A673 (cell line): ENCODE measurements around the gene GPR137. TPM values are rescaled to one million over a fixed set of nuclear protein-coding genes. Genes with fewer than 3 reads are reported as not detected.

Experiments
- BruUV-seq: library from RNA; stranded (reverse); fragments of 400-500 nt; replicated peaks from 2 replicates; lab custom pipeline; 2021; lab: Mats Ljungman, UMichigan
- CTCF ChIA-PET: fragments of 300-600 bp; sonication (Branson Sonifier 250); formaldehyde crosslinking; loops from one replicate; lab custom pipeline; 2022; ENCODE audit warnings: antibody characterized with exemption; lab: Charles Lee
- POLR2A ChIA-PET: fragments of 300-600 bp; sonication (Branson Sonifier 250); formaldehyde crosslinking; loops from one replicate; lab custom pipeline; 2022; ENCODE audit warnings: antibody characterized with exemption; ENCODE audit not compliant: low non-redundant PET; lab: Charles Lee
- DNase-seq: peaks from one replicate; pipeline ENCODE4 v3.0.0-alpha.2; 2015; ENCODE audit warnings: low spot score
- H3K27ac ChIP-seq: fragments of 200-600 bp; sonication (generic); 2 replicates; pipeline ENCODE4 v1.5.1; 2016; ENCODE audit warnings: mixed run types, low read depth, mild to moderate bottlenecking, mixed read lengths, antibody characterized with exemption, low read length; ENCODE audit not compliant: poor library complexity, severe bottlenecking
- H3K27me3 ChIP-seq: fragments of 200-600 bp; sonication (generic); replicated peaks from 2 replicates; pipeline ENCODE4 v1.6.1; 2017; ENCODE audit warnings: mixed run types, low read depth, mild to moderate bottlenecking, mixed read lengths, antibody characterized with exemption, low read length; ENCODE audit not compliant: insufficient read depth, poor library complexity
- H3K36me3 ChIP-seq: fragments of 200-600 bp; sonication (generic); 2 replicates; pipeline ENCODE4 v1.6.1; 2016; ENCODE audit warnings: mixed run types, mild to moderate bottlenecking, mixed read lengths, antibody characterized with exemption, low read length; ENCODE audit not compliant: insufficient read depth, poor library complexity, severe bottlenecking
- H3K4me1 ChIP-seq: fragments of 200-600 bp; sonication (generic); 2 replicates; pipeline ENCODE4 v1.6.1; 2017; ENCODE audit warnings: mixed run types, mild to moderate bottlenecking, mixed read lengths, antibody characterized with exemption, low read length; ENCODE audit not compliant: insufficient read depth, poor library complexity, severe bottlenecking
- H3K4me3 ChIP-seq: fragments of 200-600 bp; sonication (generic); 2 replicates; pipeline ENCODE4 v1.5.1; 2016; ENCODE audit warnings: low read depth, mixed run types, mild to moderate bottlenecking, mixed read lengths, low read length; ENCODE audit not compliant: poor library complexity, severe bottlenecking
- H3K9me3 ChIP-seq: fragments of 200-600 bp; sonication (generic); 2 replicates; pipeline ENCODE4 v1.6.1; 2016; ENCODE audit warnings: mixed run types, low read depth, mild to moderate bottlenecking, mixed read lengths, antibody characterized with exemption, low read length; ENCODE audit not compliant: poor library complexity, severe bottlenecking
- EZH2 ChIP-seq: fragments of 200-600 bp; sonication (generic); IDR thresholded peaks from 2 replicates; pipeline ENCODE4 v1.6.1; 2017; ENCODE audit warnings: borderline replicate concordance, low read depth, mild to moderate bottlenecking, mixed read lengths, antibody characterized with exemption, low read length; ENCODE audit not compliant: poor library complexity, severe bottlenecking
- intact Hi-C: fragments of 100-400 bp; cut with micrococcal nuclease; formaldehyde crosslinking; loops from one replicate; pipeline ENCODE4 v1.10.0; 2022; ENCODE audit not compliant: unreplicated experiment
- total RNA-seq: library from RNA; stranded (reverse); gene quantifications from 2 replicates; pipeline ENCODE4 v1.2.3, GENCODE V29; 2021
- TF ChIP-seq, protein P1 (sequence below): fragments of 300-800, 200-600 bp; sonication (generic); conservative IDR thresholded peaks from 2 replicates; pipeline ENCODE4 v1.5.1; 2017; ENCODE audit warnings: low read depth, mild to moderate bottlenecking, antibody characterized with exemption, low read length, moderate library complexity, mixed read lengths

The GPR137 gene
- total RNA-seq, 1 experiment from 2014 or later: 47.9 TPM

GRCh38 chr11:64238076-64238475 lies 47.6 kb upstream of the GPR137 start:
- Histone ChIP-seq H3K27ac (no peak overlapping the region), H3K27me3 (no peaks in the 10 kb centered on the region), H3K9me3 (no peaks in the 10 kb centered on the region), H3K4me1 (peaks cover 11% of the 10 kb centered on the region), H3K36me3 (peaks cover 16% of the 10 kb centered on the region), H3K4me3 (no peak overlapping the region)
- no TSS peak for BruUV-seq
- ChIA-PET POLR2A (no interaction called here), CTCF (interaction anchor here (1.7 kb wide), 1 partner anchor 34 kb away, joined by 5 read pairs; no protein-coding TSS in a partner anchor)
- intact Hi-C loops: no loop called here
- no peak for TF ChIP-seq EZH2
- TF ChIP-seq, protein P1, sequence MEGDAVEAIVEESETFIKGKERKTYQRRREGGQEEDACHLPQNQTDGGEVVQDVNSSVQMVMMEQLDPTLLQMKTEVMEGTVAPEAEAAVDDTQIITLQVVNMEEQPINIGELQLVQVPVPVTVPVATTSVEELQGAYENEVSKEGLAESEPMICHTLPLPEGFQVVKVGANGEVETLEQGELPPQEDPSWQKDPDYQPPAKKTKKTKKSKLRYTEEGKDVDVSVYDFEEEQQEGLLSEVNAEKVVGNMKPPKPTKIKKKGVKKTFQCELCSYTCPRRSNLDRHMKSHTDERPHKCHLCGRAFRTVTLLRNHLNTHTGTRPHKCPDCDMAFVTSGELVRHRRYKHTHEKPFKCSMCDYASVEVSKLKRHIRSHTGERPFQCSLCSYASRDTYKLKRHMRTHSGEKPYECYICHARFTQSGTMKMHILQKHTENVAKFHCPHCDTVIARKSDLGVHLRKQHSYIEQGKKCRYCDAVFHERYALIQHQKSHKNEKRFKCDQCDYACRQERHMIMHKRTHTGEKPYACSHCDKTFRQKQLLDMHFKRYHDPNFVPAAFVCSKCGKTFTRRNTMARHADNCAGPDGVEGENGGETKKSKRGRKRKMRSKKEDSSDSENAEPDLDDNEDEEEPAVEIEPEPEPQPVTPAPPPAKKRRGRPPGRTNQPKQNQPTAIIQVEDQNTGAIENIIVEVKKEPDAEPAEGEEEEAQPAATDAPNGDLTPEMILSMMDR: no peak
- no peak for DNase-seq

DNA sequence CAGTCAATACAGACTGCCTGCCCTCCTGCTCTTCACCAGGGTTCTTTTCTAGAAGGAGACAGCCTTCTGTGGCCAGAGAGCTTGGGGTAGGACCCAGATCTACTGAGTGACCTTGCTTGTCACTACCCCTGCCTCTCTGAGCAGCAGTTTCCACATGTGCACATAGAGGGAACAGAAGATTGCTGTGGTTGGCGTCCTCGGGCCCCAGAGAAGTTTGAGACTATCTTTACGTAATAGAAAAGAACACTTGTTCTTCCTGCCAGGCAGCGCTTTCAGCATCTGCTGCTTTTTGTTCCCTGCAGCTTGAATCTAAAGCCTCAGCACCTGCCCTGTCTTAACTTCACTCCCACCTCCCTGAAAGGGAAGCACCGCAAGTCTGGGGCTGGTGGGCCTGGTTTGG lies 46.6 kb upstream of the GPR137 start:
- TF ChIP-seq, protein P1: no peak
- POLR2A ChIA-PET: no interaction called here
- Histone ChIP-seq H3K36me3 (peaks cover 24% of the 10 kb centered on the region), H3K4me1 (peaks cover 10% of the 10 kb centered on the region), H3K9me3 (no peaks in the 10 kb centered on the region), H3K27me3 (no peaks in the 10 kb centered on the region), H3K4me3 (no peak overlapping the region), H3K27ac (peak overlapping the region; percentile 13)
- BruUV-seq: no TSS peak
- CTCF ChIA-PET: no interaction called here
- no peak for DNase-seq
- intact Hi-C loops: no loop called here

GRCh38 chr11:64239662-64240434 lies 45.8 kb upstream of the GPR137 start:
- CTCF ChIA-PET: no interaction called here
- DNase-seq: no peak

More at GRCh38 chr11:64239662-64240434, 45.8 kb upstream of the GPR137 start:
- TF ChIP-seq, protein P1: no peak
- TF ChIP-seq EZH2: no peak
- BruUV-seq: no TSS peak
- Histone ChIP-seq H3K27me3 (no peaks in the 10 kb centered on the region), H3K27ac (peak overlapping the region; percentile 91), H3K9me3 (no peaks in the 10 kb centered on the region), H3K4me3 (peak overlapping the region; percentile 86), H3K4me1 (peaks cover 13% of the 10 kb centered on the region), H3K36me3 (peaks cover 27% of the 10 kb centered on the region)
- intact Hi-C loops: loop anchor here (2.0 kb wide), 1 partner anchor 65 kb away; the partner anchor contains the start of gene ESRRA
- POLR2A ChIA-PET: no interaction called here
